Mesendoderm (in vitro differentiated cells): ENCODE results near the gene SOX18.

Experiments
- DNase-seq: peaks from one replicate; pipeline ENCODE4 v3.0.0; 2013
- H2AK5ac ChIP-seq: 2 replicates; pipeline ENCODE4 v1.6.1; 2013; ENCODE audit warnings: low read length, inconsistent platforms
- H2BK120ac ChIP-seq: 2 replicates; pipeline ENCODE4 v1.6.1; 2013; ENCODE audit warnings: low read depth, mild to moderate bottlenecking, low read length, moderate library complexity, mixed read lengths
- H2BK15ac ChIP-seq: replicated peaks from 2 replicates; pipeline ENCODE4 v1.6.1; 2013; ENCODE audit warnings: low read depth, mild to moderate bottlenecking, moderate library complexity
- H2BK5ac ChIP-seq: 2 replicates; pipeline ENCODE4 v1.6.1; 2013; ENCODE audit warnings: low read length, inconsistent platforms
- H3K18ac ChIP-seq: 2 replicates; pipeline ENCODE4 v1.6.1; 2013; ENCODE audit warnings: mild to moderate bottlenecking, low read length, mixed read lengths
- H3K23ac ChIP-seq: one replicate; pipeline ENCODE4 v1.6.1; 2013; ENCODE audit warnings: low read length
- H3K27ac ChIP-seq: 2 replicates; pipeline ENCODE4 v1.5.1; 2013; ENCODE audit warnings: low read depth, mild to moderate bottlenecking, inconsistent platforms, low read length, moderate library complexity
- H3K27me3 ChIP-seq: 2 replicates; pipeline ENCODE4 v1.6.1; 2013; ENCODE audit warnings: low read length, control low read depth, mild to moderate bottlenecking, inconsistent platforms; ENCODE audit not compliant: insufficient read depth, poor library complexity
- H3K36me3 ChIP-seq: 2 replicates; pipeline ENCODE4 v1.6.1; 2013; ENCODE audit warnings: low read length, inconsistent platforms; ENCODE audit not compliant: control insufficient read depth, insufficient read depth
- H3K4ac ChIP-seq: one replicate; pipeline ENCODE4 v1.6.1; 2013; ENCODE audit warnings: low read depth, mild to moderate bottlenecking, low read length, moderate library complexity
- H3K4me1 ChIP-seq: 2 replicates; pipeline ENCODE4 v1.6.1; 2013; ENCODE audit warnings: low read depth, low read length, inconsistent platforms; ENCODE audit not compliant: control insufficient read depth
- H3K4me2 ChIP-seq: 2 replicates; pipeline ENCODE4 v1.6.1; 2013; ENCODE audit warnings: low read length
- H3K4me3 ChIP-seq: 2 replicates; pipeline ENCODE4 v1.5.1; 2013; ENCODE audit warnings: mild to moderate bottlenecking, low read length
- H3K56ac ChIP-seq: one replicate; pipeline ENCODE4 v1.6.1; 2013; ENCODE audit warnings: low read length
- H3K79me1 ChIP-seq: 2 replicates; pipeline ENCODE4 v1.6.1; 2013; ENCODE audit warnings: low read length, inconsistent platforms
- H3K79me2 ChIP-seq: 2 replicates; pipeline ENCODE4 v1.6.1; 2013; ENCODE audit warnings: mild to moderate bottlenecking, low read length; ENCODE audit not compliant: control insufficient read depth, insufficient read depth
- H3K9ac ChIP-seq: 2 replicates; pipeline ENCODE4 v1.6.1; 2013; ENCODE audit warnings: low read length, inconsistent platforms
- H4K5ac ChIP-seq: one replicate; pipeline ENCODE4 v1.6.1; 2013; ENCODE audit warnings: low read length
- H4K8ac ChIP-seq: one replicate; pipeline ENCODE4 v1.6.1; 2013; ENCODE audit warnings: low read depth, mild to moderate bottlenecking, control low read depth, low read length, moderate library complexity
- WGBS: extraction: QIAGEN DNeasy Blood & Tissue Kit; methylation state at CpG from one replicate; pipeline ENCODE4 v1.1.7; 2013; ENCODE audit warnings: low lambda C conversion rate, missing lambda C conversion rate; ENCODE audit not compliant: insufficient coverage; ENCODE audit errors: extremely low coverage; 5-methylcytosine and 5-hydroxymethylcytosine counted together

Gene SOX18

DNA sequence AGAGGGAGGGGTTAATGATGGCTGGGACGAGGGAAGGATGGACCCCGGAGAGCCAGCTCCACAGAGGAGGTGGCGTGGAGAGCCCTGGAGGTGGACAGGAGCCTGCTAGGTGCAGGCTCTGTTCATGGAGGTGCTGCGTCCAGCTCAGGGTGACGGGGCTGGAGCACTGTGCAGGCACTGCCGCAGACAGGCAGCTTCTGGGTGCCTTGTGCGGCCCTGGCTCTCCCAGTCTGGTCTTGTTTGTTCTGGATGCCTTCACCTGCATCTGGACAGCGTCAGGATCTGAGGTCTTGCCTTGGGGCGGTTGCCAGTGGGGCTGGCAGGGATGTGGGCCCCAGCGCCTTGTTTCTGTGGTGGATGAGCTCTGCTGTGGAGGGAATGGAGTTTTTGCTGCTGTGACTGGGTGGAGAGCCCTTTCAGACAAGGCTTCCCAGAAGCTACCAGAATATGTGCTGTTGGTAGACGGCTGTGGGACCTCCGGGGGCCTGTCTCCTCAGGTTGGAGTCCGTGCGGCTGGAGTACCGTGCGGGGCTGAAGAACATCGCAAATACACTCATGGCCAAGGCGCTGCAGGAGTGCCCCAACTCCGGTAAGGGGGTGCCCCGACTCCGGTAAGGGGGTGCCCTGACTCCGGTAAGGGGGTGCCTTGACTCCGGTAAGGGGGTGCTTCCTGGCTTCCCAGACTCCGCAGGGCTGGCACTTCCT lies 21.3 kb downstream of the SOX18 start:
- no peak overlapping the region for H3K4ac ChIP-seq
- H3K4me3 ChIP-seq: no peak overlapping the region
- H3K18ac ChIP-seq: no peak overlapping the region
- H3K56ac ChIP-seq: no peak overlapping the region
- H2BK120ac ChIP-seq: no peak overlapping the region
- H3K4me1 ChIP-seq: no peaks in the 10 kb centered on the region
- no peak overlapping the region for H3K23ac ChIP-seq
- H2BK15ac ChIP-seq: no peak overlapping the region
- H3K79me2 ChIP-seq: no peaks in the 10 kb centered on the region
- H4K8ac ChIP-seq: no peak overlapping the region
- no peaks in the 10 kb centered on the region for H3K79me1 ChIP-seq
- no peak overlapping the region for H2BK5ac ChIP-seq
- no peak overlapping the region for H2AK5ac ChIP-seq
- H3K4me2 ChIP-seq: no peak overlapping the region
- H3K27ac ChIP-seq: no peak overlapping the region
- peaks cover 19% of the 10 kb centered on the region for H3K36me3 ChIP-seq
- no peak for DNase-seq
- H3K27me3 ChIP-seq: no peaks in the 10 kb centered on the region
- H4K5ac ChIP-seq: no peak overlapping the region
- H3K9ac ChIP-seq: no peak overlapping the region
- WGBS: no CpG with 5 or more reads among the region's 24 CpGs

- no peak overlapping the region for H3K4me2 ChIP-seq
- H4K8ac ChIP-seq: no peak overlapping the region
- H4K5ac ChIP-seq: no peak overlapping the region
- H3K4me3 ChIP-seq: no peak overlapping the region
- peaks cover 21% of the 10 kb centered on the region for H3K36me3 ChIP-seq
- H3K4ac ChIP-seq: no peak overlapping the region
- no peaks in the 10 kb centered on the region for H3K4me1 ChIP-seq
- H2BK120ac ChIP-seq: no peak overlapping the region
- H3K56ac ChIP-seq: no peak overlapping the region
- DNase-seq: no peak
- no peaks in the 10 kb centered on the region for H3K79me2 ChIP-seq
- WGBS: no CpG with 5 or more reads among the region's 29 CpGs
- H2BK5ac ChIP-seq: no peak overlapping the region
- H3K18ac ChIP-seq: no peak overlapping the region
- no peaks in the 10 kb centered on the region for H3K27me3 ChIP-seq
- no peak overlapping the region for H2BK15ac ChIP-seq
- H3K27ac ChIP-seq: no peak overlapping the region
- H2AK5ac ChIP-seq: no peak overlapping the region
- H3K9ac ChIP-seq: no peak overlapping the region
- no peak overlapping the region for H3K23ac ChIP-seq
- no peaks in the 10 kb centered on the region for H3K79me1 ChIP-seq
These were observed 23.5 kb downstream of the SOX18 start for GRCh38 chr20:64025826-64026412.

DNA sequence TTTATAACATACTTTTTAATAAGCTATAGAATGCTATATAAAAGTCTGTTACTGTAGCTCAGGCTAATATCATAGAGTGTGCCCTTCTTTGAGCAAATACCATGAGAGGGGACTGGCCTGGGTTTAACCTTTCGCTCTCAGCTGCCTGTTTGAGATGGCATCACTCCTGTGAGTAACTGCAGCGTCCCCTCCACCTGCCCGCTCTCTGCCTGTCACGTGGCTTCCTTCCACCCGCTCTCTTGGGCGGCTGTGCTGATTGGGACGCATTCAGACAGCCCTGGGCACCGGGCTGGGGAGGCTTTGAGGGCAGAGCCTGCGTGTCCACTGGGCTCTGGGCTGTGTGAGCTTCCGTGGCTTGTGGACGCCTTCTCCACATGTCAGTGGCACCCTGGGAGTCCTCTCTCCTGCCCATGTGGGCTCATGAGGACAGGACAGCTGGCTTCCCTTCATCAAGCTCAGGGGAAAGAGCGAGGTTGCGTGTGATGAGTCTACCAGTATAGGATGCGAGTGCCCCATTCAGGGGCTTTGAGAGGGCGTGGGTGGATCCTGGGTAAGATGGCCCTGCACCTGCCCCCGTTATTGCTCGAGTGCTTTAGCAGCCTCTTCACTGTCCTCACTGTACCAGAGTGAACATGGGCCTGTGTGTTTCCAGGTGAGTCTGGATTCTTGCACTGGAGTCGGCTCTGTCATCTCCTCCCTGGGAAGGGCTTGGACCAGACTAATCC lies 24.2 kb downstream of the SOX18 start:
- Histone ChIP-seq H4K8ac (no peak overlapping the region), H3K36me3 (peaks cover 20% of the 10 kb centered on the region), H3K27ac (no peak overlapping the region), H3K4me1 (no peaks in the 10 kb centered on the region), H4K5ac (no peak overlapping the region), H2BK15ac (no peak overlapping the region), H2BK120ac (no peak overlapping the region), H3K9ac (no peak overlapping the region), H3K4me3 (no peak overlapping the region), H2AK5ac (no peak overlapping the region), H3K4me2 (no peak overlapping the region), H3K56ac (no peak overlapping the region), H3K18ac (no peak overlapping the region), H3K79me2 (no peaks in the 10 kb centered on the region), H3K4ac (no peak overlapping the region), H3K79me1 (no peaks in the 10 kb centered on the region), H2BK5ac (no peak overlapping the region), H3K23ac (no peak overlapping the region), H3K27me3 (no peaks in the 10 kb centered on the region)
- no CpG with 5 or more reads among the region's 18 CpGs for WGBS
- no peak for DNase-seq

- Histone ChIP-seq H3K79me1 (no peaks in the 10 kb centered on the region), H3K23ac (no peak overlapping the region), H3K56ac (no peak overlapping the region), H4K5ac (no peak overlapping the region), H3K79me2 (no peaks in the 10 kb centered on the region), H2BK15ac (no peak overlapping the region), H2BK5ac (no peak overlapping the region), H3K4me1 (no peaks in the 10 kb centered on the region), H3K4me2 (no peak overlapping the region), H3K18ac (no peak overlapping the region), H3K27me3 (no peaks in the 10 kb centered on the region), H2AK5ac (no peak overlapping the region), H3K36me3 (peaks cover 24% of the 10 kb centered on the region), H2BK120ac (no peak overlapping the region), H3K27ac (no peak overlapping the region), H3K9ac (no peak overlapping the region), H3K4ac (no peak overlapping the region), H4K8ac (no peak overlapping the region), H3K4me3 (no peak overlapping the region)
- no peak for DNase-seq
- WGBS: no CpG with 5 or more reads among the region's 17 CpGs
These were observed 25.1 kb downstream of the SOX18 start for GRCh38 chr20:64024141-64024990.

DNA sequence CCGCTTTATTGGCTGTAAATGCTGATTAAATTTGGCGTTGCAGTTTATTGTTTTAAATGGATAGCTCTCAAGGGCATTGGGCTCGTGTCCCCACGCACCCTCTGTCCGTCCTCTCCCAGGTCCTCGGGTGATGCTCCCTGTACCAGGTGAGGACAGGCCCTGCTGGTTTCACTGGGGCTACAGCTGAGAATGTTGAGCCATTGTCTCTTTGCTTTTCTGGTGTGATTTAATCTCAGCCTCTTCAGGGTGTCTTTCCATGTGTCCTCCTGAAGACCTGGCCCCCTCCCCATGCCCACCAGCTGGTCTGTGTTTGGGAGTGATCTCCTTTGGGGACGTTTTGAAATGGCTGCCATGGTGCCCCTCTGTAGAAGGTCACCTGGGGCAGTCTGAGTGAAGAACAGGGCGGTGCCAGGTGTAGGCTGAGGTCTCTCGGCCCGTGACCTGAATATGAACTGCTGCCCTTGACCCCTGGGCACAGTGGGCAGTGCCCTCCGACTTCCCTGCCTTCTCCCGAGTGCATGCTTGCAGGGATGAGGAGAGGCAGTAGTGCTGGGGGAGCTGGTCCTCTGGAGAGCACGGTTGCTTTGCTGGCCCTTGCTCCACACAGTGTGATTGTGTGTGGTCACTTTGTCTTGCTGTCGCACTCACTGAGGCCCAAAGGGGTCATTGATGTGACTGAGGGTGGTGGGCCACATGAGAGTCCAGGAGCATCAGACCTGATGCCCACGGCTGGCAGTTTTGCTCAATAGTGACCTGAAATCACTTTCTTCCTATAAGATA lies 25.9 kb downstream of the SOX18 start:
- WGBS: no CpG with 5 or more reads among the region's 15 CpGs
- Histone ChIP-seq H3K9ac (no peak overlapping the region), H4K8ac (no peak overlapping the region), H3K27ac (no peak overlapping the region), H2BK15ac (no peak overlapping the region), H3K4me2 (no peak overlapping the region), H4K5ac (no peak overlapping the region), H3K18ac (no peak overlapping the region), H3K79me2 (no peaks in the 10 kb centered on the region), H2AK5ac (no peak overlapping the region), H3K4me1 (no peaks in the 10 kb centered on the region), H3K79me1 (no peaks in the 10 kb centered on the region), H3K36me3 (peaks cover 24% of the 10 kb centered on the region), H3K23ac (no peak overlapping the region), H3K4ac (no peak overlapping the region), H2BK120ac (no peak overlapping the region), H2BK5ac (no peak overlapping the region), H3K56ac (no peak overlapping the region), H3K27me3 (no peaks in the 10 kb centered on the region), H3K4me3 (no peak overlapping the region)
- no peak for DNase-seq
